Measurements from ENCODE around the gene ALDH1L1. TPM values are rescaled to one million over a fixed set of nuclear protein-coding genes. Genes with fewer than 3 reads are reported as not detected.

ALDH1L1 gene
- total RNA-seq, 1 experiment from 2014 or later = 50.0 TPM

- no peaks in the 10 kb centered on the region for H4K20me1 ChIP-seq (ENCODE audit: insufficient read depth)
- H3K27me3 ChIP-seq (ENCODE audit: insufficient read depth, low read depth) = no peaks in the 10 kb centered on the region
- peak in 1 of 2 experiments; percentile 81 for DNase-seq
- TSS peak; percentile 45 for BruUV-seq (replicated peaks)
- H3K4me2 ChIP-seq = 0 out of 2 replicates have a peak overlapping the region, but pooled peaks have one; percentile 18
- no peaks in the 10 kb centered on the region for H3K79me2 ChIP-seq (ENCODE audit: low read depth)
- TF ChIP-seq CTCF (conservative IDR thresholded peaks at IDR 0.05) = no peak
- TF ChIP-seq EZH2 (IDR thresholded peaks at IDR 0.05; ENCODE audit: low read depth) = no peak
- H3K9me3 ChIP-seq (ENCODE audit: insufficient read depth, low read depth) = no peaks in the 10 kb centered on the region
- no peak overlapping the region for H3K27ac ChIP-seq
- H2AFZ ChIP-seq = no peak overlapping the region
- H3K4me1 ChIP-seq (replicated peaks; ENCODE audit: insufficient read depth) = peaks cover 9% of the 10 kb centered on the region; the same call in 1 of the 2 replicates
- H3K36me3 ChIP-seq (ENCODE audit: low read depth) = no peaks in the 10 kb centered on the region
- intact Hi-C loops (cut with micrococcal nuclease; ENCODE audit: unreplicated experiment) = loop anchor here (1.0 kb wide), 1 partner anchor 24 kb away; no protein-coding TSS in a partner anchor
- POLR2A ChIA-PET (ENCODE audit: unreplicated experiment) = interaction anchor here (0.6 to 0.7 kb wide), 2 partner anchors 26 to 151 kb away, joined by 3 to 4 read pairs; no protein-coding TSS in a partner anchor
- H3K9me2 ChIP-seq (ENCODE audit: insufficient read depth) = no peaks in the 10 kb centered on the region
- CTCF ChIA-PET = interaction anchor here (0.6 kb wide), 1 partner anchor 24 kb away, joined by 3 read pairs; no protein-coding TSS in a partner anchor
- no peak overlapping the region for H3K4me3 ChIP-seq
- no peaks in the 10 kb centered on the region for H3F3A ChIP-seq (ENCODE audit: insufficient read depth, low read depth)
Measured at GRCh38 chr3:126056681-126057500, 123.5 kb downstream of the ALDH1L1 start.

- no peaks in the 10 kb centered on the region for H3K9me2 ChIP-seq (ENCODE audit: insufficient read depth)
- H3K4me3 ChIP-seq = no peak overlapping the region
- TF ChIP-seq EZH2 (IDR thresholded peaks at IDR 0.05; ENCODE audit: low read depth) (no peak), CTCF (conservative IDR thresholded peaks at IDR 0.05) (no peak)
- H3F3A ChIP-seq (ENCODE audit: insufficient read depth, low read depth) = no peaks in the 10 kb centered on the region
- H3K9me3 ChIP-seq (ENCODE audit: insufficient read depth, low read depth) = no peaks in the 10 kb centered on the region
- no peaks in the 10 kb centered on the region for H4K20me1 ChIP-seq (ENCODE audit: insufficient read depth)
- H3K27ac ChIP-seq = no peak overlapping the region
- no TSS peak for BruUV-seq (replicated peaks)
- H3K27me3 ChIP-seq (ENCODE audit: insufficient read depth, low read depth) = no peaks in the 10 kb centered on the region
- no peak overlapping the region for H2AFZ ChIP-seq
- CTCF ChIA-PET = interaction anchor here (0.6 kb wide), 1 partner anchor 23 kb away, joined by 3 read pairs; no protein-coding TSS in a partner anchor
- no peaks in the 10 kb centered on the region for H3K36me3 ChIP-seq (ENCODE audit: low read depth)
- H3K4me2 ChIP-seq = no peak overlapping the region
- intact Hi-C loops (cut with micrococcal nuclease; ENCODE audit: unreplicated experiment) = no loop called here
- H3K4me1 ChIP-seq (replicated peaks; ENCODE audit: insufficient read depth) = peaks cover 9% of the 10 kb centered on the region; the same call in 1 of the 2 replicates
- no peaks in the 10 kb centered on the region for H3K79me2 ChIP-seq (ENCODE audit: low read depth)
- POLR2A ChIA-PET (ENCODE audit: unreplicated experiment) = no interaction called here
- no peak for DNase-seq
Measured at GRCh38 chr3:126056088-126056487, 124.3 kb downstream of the ALDH1L1 start.

GRCh38 chr3:126054870-126055269 is 125.5 kb downstream of the ALDH1L1 start:
- Histone ChIP-seq H3K27me3 (ENCODE audit: insufficient read depth, low read depth) (no peaks in the 10 kb centered on the region), H4K20me1 (ENCODE audit: insufficient read depth) (no peaks in the 10 kb centered on the region), H3K4me1 (replicated peaks; ENCODE audit: insufficient read depth) (peaks cover 9% of the 10 kb centered on the region; the same call in 1 of the 2 replicates), H3K4me2 (no peak overlapping the region), H3K36me3 (ENCODE audit: low read depth) (no peaks in the 10 kb centered on the region), H3K27ac (no peak overlapping the region), H3F3A (ENCODE audit: insufficient read depth, low read depth) (no peaks in the 10 kb centered on the region), H3K9me3 (ENCODE audit: insufficient read depth, low read depth) (no peaks in the 10 kb centered on the region), H2AFZ (no peak overlapping the region), H3K9me2 (ENCODE audit: insufficient read depth) (no peaks in the 10 kb centered on the region), H3K4me3 (no peak overlapping the region), H3K79me2 (ENCODE audit: low read depth) (no peaks in the 10 kb centered on the region)
- POLR2A ChIA-PET (ENCODE audit: unreplicated experiment) = no interaction called here
- intact Hi-C loops (cut with micrococcal nuclease; ENCODE audit: unreplicated experiment) = no loop called here
- no peak for DNase-seq
- TF ChIP-seq EZH2 (IDR thresholded peaks at IDR 0.05; ENCODE audit: low read depth) = no peak
- TF ChIP-seq CTCF (conservative IDR thresholded peaks at IDR 0.05) = no peak
- no TSS peak for BruUV-seq (replicated peaks)
- CTCF ChIA-PET = no interaction called here
